ENCODE data around the gene CSNK1D.

The CSNK1D gene

GRCh38 chr17:82310877-82311276, 37.4 kb upstream of the CSNK1D start:
- no peak for DNase-seq (ENCODE audit: low spot score)

GRCh38 chr17:82309656-82310570, 36.4 kb upstream of the CSNK1D start:
- no peak for DNase-seq (ENCODE audit: low spot score)

GRCh38 chr17:82305727-82306300, 32.3 kb upstream of the CSNK1D start:
- no peak for DNase-seq (ENCODE audit: low spot score)

- no peak for DNase-seq (ENCODE audit: low spot score)
These were observed 31.6 kb upstream of the CSNK1D start for GRCh38 chr17:82304826-82305726.

GRCh38 chr17:82303944-82304808, 30.7 kb upstream of the CSNK1D start:
- no peak for DNase-seq (ENCODE audit: low spot score)

- DNase-seq (ENCODE audit: low spot score) = no peak
These were observed 29.8 kb upstream of the CSNK1D start for GRCh38 chr17:82302991-82303943.

- DNase-seq (ENCODE audit: low spot score) = no peak
These were observed 29.1 kb upstream of the CSNK1D start for GRCh38 chr17:82302568-82302963.

GRCh38 chr17:82301916-82302567, 28.5 kb upstream of the CSNK1D start:
- DNase-seq (ENCODE audit: low spot score) = no peak

GRCh38 chr17:82301300-82301915, 27.9 kb upstream of the CSNK1D start:
- DNase-seq (ENCODE audit: low spot score) = no peak

GRCh38 chr17:82300707-82301270, 27.3 kb upstream of the CSNK1D start:
- peak; percentile 63 for DNase-seq (ENCODE audit: low spot score)

- no peak for DNase-seq (ENCODE audit: low spot score)
These were observed 26.7 kb upstream of the CSNK1D start for GRCh38 chr17:82300228-82300627.

GRCh38 chr17:82299452-82299851, 26.0 kb upstream of the CSNK1D start:
- DNase-seq (ENCODE audit: low spot score) = no peak

GRCh38 chr17:82298538-82299421, 25.3 kb upstream of the CSNK1D start:
- no peak for DNase-seq (ENCODE audit: low spot score)

- DNase-seq (ENCODE audit: low spot score) = peak; percentile 95
These were observed 24.4 kb upstream of the CSNK1D start for GRCh38 chr17:82297714-82298537.

GRCh38 chr17:82297280-82297713, 23.8 kb upstream of the CSNK1D start:
- peak; percentile 88 for DNase-seq (ENCODE audit: low spot score)

GRCh38 chr17:82296511-82297279, 23.2 kb upstream of the CSNK1D start:
- DNase-seq (ENCODE audit: low spot score) = no peak

All from kidney tubule cell (primary cell).